ENCODE data around the gene DNAH14.

Gene DNAH14

GRCh38 chr1:225426395-225427234 lies 497.1 kb downstream of the DNAH14 start:
- no peak; the same call in 1 of the 2 replicates for TF ChIP-seq GATA2 (IDR thresholded peaks at IDR 0.05; ENCODE audit: low read depth, low read length)
- TF ChIP-seq GATA3 (IDR thresholded peaks at IDR 0.05; ENCODE audit: low read depth, low read length) = no peak

DNA sequence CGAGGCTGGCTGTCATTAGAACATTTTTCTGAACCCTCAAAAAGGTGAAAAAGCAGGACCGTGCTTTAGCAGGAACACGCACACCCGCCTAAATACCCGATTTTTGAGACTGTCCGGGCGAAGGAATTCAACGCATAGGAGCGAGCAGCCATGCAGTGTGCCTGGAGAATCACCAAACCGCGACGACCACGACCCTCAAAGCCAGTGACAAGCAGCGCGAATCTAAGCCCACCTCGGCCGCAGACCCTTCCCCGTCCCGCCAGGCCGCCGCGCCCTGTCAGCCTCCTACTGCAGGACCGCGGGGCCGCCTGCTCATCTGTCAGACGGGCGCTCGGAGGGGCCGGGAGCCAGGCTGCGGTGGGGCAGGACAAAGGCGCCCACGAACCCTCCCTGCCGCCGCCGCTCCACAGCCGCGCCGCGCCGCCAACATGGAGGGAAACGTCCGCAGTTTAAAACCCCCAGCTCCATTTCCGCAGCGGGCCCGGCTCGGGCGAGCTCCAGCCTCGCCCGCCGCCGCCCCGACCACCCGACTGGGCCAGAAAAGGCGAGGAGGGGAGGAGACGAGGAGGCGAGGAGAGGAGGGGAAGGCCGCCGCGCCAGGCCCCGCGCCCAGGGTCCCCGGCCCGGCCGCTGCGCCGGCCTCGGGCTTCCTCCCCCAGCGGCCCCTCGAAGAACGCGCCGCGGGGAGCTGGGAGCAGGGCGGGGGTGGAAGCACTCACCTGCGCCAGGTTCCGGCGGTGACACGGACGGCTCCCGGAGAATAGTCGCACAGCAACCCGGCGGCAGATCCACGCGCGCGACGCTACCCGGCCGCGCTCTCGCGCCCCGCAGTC lies 498.0 kb downstream of the DNAH14 start, which contains the start of gene LBR:
LBR (minus strand) TSS at position 804 of the 833 bp plus-strand sequence. CDS start 3,963 bp downstream, outside the sequence.
- TF ChIP-seq GATA2 (IDR thresholded peaks at IDR 0.05; ENCODE audit: low read depth, low read length) (no peak), GATA3 (IDR thresholded peaks at IDR 0.05; ENCODE audit: low read depth, low read length) (no peak)

- TF ChIP-seq GATA3 (IDR thresholded peaks at IDR 0.05; ENCODE audit: low read depth, low read length) = no peak
- peak; percentile 56; the same call in 1 of the 2 replicates for TF ChIP-seq GATA2 (IDR thresholded peaks at IDR 0.05; ENCODE audit: low read depth, low read length)
These were observed 498.8 kb downstream of the DNAH14 start for GRCh38 chr1:225428068-225428880.

- TF ChIP-seq GATA2 (IDR thresholded peaks at IDR 0.05; ENCODE audit: low read depth, low read length) (no peak), GATA3 (IDR thresholded peaks at IDR 0.05; ENCODE audit: low read depth, low read length) (no peak)
These were observed 499.5 kb downstream of the DNAH14 start for GRCh38 chr1:225428881-225429455.

- TF ChIP-seq GATA2 (IDR thresholded peaks at IDR 0.05; ENCODE audit: low read depth, low read length) (no peak), GATA3 (IDR thresholded peaks at IDR 0.05; ENCODE audit: low read depth, low read length) (no peak)
These were observed 500.8 kb downstream of the DNAH14 start for GRCh38 chr1:225430301-225430700.

- no peak for TF ChIP-seq GATA2 (IDR thresholded peaks at IDR 0.05; ENCODE audit: low read depth, low read length)
- no peak for TF ChIP-seq GATA3 (IDR thresholded peaks at IDR 0.05; ENCODE audit: low read depth, low read length)
These were observed 501.8 kb downstream of the DNAH14 start for GRCh38 chr1:225431081-225431863.

GRCh38 chr1:225434046-225434445 lies 504.6 kb downstream of the DNAH14 start:
- TF ChIP-seq GATA2 (IDR thresholded peaks at IDR 0.05; ENCODE audit: low read depth, low read length) (no peak), GATA3 (IDR thresholded peaks at IDR 0.05; ENCODE audit: low read depth, low read length) (no peak)

DNA sequence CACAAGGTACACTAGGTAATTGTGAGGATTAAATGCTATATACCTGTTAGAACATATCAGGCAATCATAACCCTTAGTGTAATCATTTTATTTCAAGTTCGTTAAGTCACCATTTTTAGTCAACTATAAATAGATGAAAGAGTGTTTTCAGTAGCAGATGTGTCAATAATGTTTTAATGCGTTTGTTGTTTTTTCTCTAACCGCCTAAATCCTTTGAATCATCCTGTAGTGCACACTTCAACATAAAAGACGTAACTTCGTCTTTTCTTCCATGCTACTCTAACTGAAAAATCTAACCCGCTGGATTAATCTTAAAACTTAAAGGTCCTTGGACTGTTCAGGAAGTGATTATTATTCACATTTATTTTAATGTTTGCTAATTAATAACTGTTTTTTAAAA lies 505.6 kb downstream of the DNAH14 start:
- TF ChIP-seq GATA3 (IDR thresholded peaks at IDR 0.05; ENCODE audit: low read depth, low read length) (no peak), GATA2 (IDR thresholded peaks at IDR 0.05; ENCODE audit: low read depth, low read length) (no peak)

GRCh38 chr1:225435487-225435886 lies 506.0 kb downstream of the DNAH14 start:
- TF ChIP-seq GATA3 (IDR thresholded peaks at IDR 0.05; ENCODE audit: low read depth, low read length) = no peak
- peak; percentile 18; the same call in 1 of the 2 replicates for TF ChIP-seq GATA2 (IDR thresholded peaks at IDR 0.05; ENCODE audit: low read depth, low read length)

DNA sequence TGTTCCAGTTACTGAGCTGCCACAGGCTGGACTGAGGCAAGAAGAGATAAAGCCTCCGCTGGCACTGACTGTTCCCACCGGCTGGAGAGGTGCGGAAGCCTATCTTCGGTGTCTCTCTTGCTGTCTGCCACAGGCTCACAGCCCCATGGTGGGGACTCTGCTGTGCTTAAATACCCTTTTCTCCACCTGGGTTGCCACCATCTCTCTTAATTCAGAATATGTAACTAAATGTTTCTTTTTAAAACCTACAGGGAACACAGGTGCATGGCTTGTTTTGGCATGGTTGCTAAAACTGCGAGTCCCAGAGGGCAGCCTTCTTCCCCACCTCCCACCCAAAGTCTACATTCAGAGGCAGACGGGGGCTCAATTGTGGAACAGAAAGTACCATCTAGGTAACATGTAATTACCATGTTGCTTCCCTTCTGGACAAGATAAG lies 506.5 kb downstream of the DNAH14 start:
- no peak for TF ChIP-seq GATA3 (IDR thresholded peaks at IDR 0.05; ENCODE audit: low read depth, low read length)
- no peak for TF ChIP-seq GATA2 (IDR thresholded peaks at IDR 0.05; ENCODE audit: low read depth, low read length)

DNA sequence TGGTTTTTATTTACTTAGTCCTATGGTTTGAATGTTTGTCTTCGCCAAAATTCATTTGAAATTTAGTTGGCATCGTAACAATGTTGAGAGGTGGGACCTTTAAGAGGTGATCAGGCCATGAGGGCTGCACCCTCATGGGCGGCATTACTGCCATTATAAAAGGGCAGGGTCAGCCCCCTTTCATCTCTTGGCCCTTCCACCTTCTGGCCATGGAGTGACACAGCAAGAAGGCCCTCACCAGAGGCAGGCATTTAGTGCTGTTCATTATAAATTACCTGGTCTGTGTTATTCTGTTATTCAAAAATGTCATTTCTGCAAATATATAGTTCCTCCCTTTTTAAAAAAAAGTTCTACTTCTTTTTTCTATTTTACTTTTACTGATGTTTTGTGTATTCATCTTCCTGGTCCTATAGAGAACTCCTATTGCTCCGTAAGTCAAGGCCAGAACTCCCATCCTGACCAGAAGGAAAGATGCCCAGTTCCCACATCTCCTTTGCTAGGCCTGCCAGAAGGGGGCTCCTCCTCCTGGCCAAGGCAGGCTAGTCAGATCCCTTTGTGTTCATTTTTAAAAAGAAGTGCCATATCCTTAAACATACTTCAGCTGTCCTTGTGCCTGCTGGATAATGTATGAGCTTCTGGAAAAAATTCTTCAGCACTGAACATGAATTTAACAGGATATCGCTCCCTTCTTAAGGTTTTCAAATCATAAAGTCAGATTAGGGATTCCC lies 508.4 kb downstream of the DNAH14 start:
- no peak for TF ChIP-seq GATA3 (IDR thresholded peaks at IDR 0.05; ENCODE audit: low read depth, low read length)
- TF ChIP-seq GATA2 (IDR thresholded peaks at IDR 0.05; ENCODE audit: low read depth, low read length) = no peak
